K562 (cell line): ENCODE results near the gene CAMSAP3. TPM values are rescaled to one million over a fixed set of nuclear protein-coding genes. Genes with fewer than 3 reads are reported as not detected.

ENCODE experiments used
- DACH1 ChIP-seq: fragments of 450-650 bp; IDR thresholded peaks from 2 replicates; pipeline ENCODE4 v1.6.1; 2018; ENCODE audit not compliant: partially characterized antibody
- DDX20 ChIP-seq: fragments of 450-650 bp; IDR thresholded peaks from 2 replicates; pipeline ENCODE4 v1.6.1; 2016; ENCODE audit warnings: missing genetic modification characterization, low read depth, mild to moderate bottlenecking, missing compliant biosample characterization, moderate library complexity
- FOXA3 ChIP-seq, 2 experiments: fragments of 450-650 bp in 1 of 2; sonication (generic) in 1 of 2; formaldehyde crosslinking; IDR thresholded peaks in 1 of 2; conservative IDR thresholded peaks in 1 of 2; 2 replicates each; pipeline versions ENCODE4 v1.4.0 to v1.8.0; 2020 to 2022; ENCODE audit warnings: mild to moderate bottlenecking in 2 of 2, missing genetic modification reagents in 1 of 2
- GABPA ChIP-seq: fragments of 200-800 bp; sonication (Bioruptor generic); conservative IDR thresholded peaks from 2 replicates; pipeline ENCODE4 v1.6.1; 2016; ENCODE audit warnings: low read depth, missing genetic modification characterization, missing compliant biosample characterization
- HEY1 ChIP-seq: fragments of 250-450 bp; sonication (Bioruptor Pico); IDR thresholded peaks from 2 replicates; pipeline ENCODE4 v1.5.0; 2020; ENCODE audit warnings: mild to moderate bottlenecking, moderate library complexity, borderline replicate concordance
- KLF6 ChIP-seq: fragments of 250-450 bp; sonication (Bioruptor Pico); IDR thresholded peaks from 2 replicates; pipeline ENCODE4 v1.4.0; 2020; ENCODE audit warnings: mild to moderate bottlenecking, moderate library complexity, borderline replicate concordance
- MBD2 ChIP-seq: sonication (generic); IDR thresholded peaks from 2 replicates; pipeline ENCODE4 v1.6.1; 2016; ENCODE audit warnings: low read depth, borderline replicate concordance
- MYNN ChIP-seq, 2 experiments: sonication (generic); formaldehyde crosslinking in 1 of 2; IDR thresholded peaks; 2 replicates each; pipeline versions ENCODE4 v1.5.0 to v1.6.1; 2016 to 2020; ENCODE audit warnings: antibody characterized with exemption in 1 of 2, missing genetic modification reagents in 1 of 2
- NCOA2 ChIP-seq, 2 experiments: fragments of 450-650 bp; IDR thresholded peaks; 2 replicates each; pipeline ENCODE4 v1.6.1; 2018; ENCODE audit warnings: mild to moderate bottlenecking in 2 of 2, moderate library complexity in 1 of 2; ENCODE audit not compliant: partially characterized antibody in 2 of 2
- NCOR1 ChIP-seq: fragments of 450-650 bp; IDR thresholded peaks from 2 replicates; pipeline ENCODE4 v1.6.1; 2016; ENCODE audit warnings: mild to moderate bottlenecking, moderate library complexity
- NR1H2 ChIP-seq: sonication (generic); formaldehyde crosslinking; IDR thresholded peaks from 2 replicates; pipeline ENCODE4 v1.4.0; 2020; ENCODE audit warnings: mild to moderate bottlenecking, missing genetic modification reagents
- RBM14 ChIP-seq: fragments of 200-400 bp; formaldehyde crosslinking; IDR thresholded peaks from 2 replicates; pipeline ENCODE4 v1.6.1; 2018; ENCODE audit warnings: low read depth, mild to moderate bottlenecking, low read length, moderate library complexity, borderline replicate concordance; ENCODE audit not compliant: insufficient read depth
- TEAD2 ChIP-seq: fragments of 450-650 bp; IDR thresholded peaks from 2 replicates; pipeline ENCODE4 v1.6.1; 2016; ENCODE audit warnings: missing genetic modification characterization, control low read depth, missing compliant biosample characterization
- THRA ChIP-seq: fragments of 450-650 bp; IDR thresholded peaks from 2 replicates; pipeline ENCODE4 v1.6.1; 2017; ENCODE audit warnings: mild to moderate bottlenecking, moderate library complexity
- TRIM28 ChIP-seq: fragments of 450-650 bp; IDR thresholded peaks from 2 replicates; pipeline ENCODE4 v1.6.1; 2017
- ZBTB1 ChIP-seq: sonication (generic); formaldehyde crosslinking; IDR thresholded peaks from 2 replicates; pipeline ENCODE4 v1.8.1; 2023; ENCODE audit warnings: missing genetic modification reagents, low read depth, mild to moderate bottlenecking, borderline replicate concordance
- ZZZ3 ChIP-seq: fragments of 450-650 bp; IDR thresholded peaks from 2 replicates; pipeline ENCODE4 v1.6.1; 2016; ENCODE audit warnings: antibody characterized with exemption, mild to moderate bottlenecking, moderate library complexity
- polyA plus RNA-seq, 8 experiments: library from polyadenylated mRNA; depleted of rRNA in 4 of 8; stranded (reverse) in 5 of 8; unstranded in 3 of 8; fragments of >200 nt; fragmentation: Nextera tagmentation in 2 of 8; fragmentation: Illumina TruSeq in 1 of 8; extraction: Ambion mirVana in 2 of 8; extraction: Trizol in 1 of 8; gene quantifications; 2 replicates each; pipeline versions ENCODE4 v1.2.1 to v1.2.3, GENCODE V29; 2011 to 2014; ENCODE audit warnings: inconsistent platforms in 1 of 8, missing spikeins in 1 of 8
- total RNA-seq, 7 experiments: library from RNA; depleted of rRNA in 6 of 7; stranded (reverse); fragments of >200 nt in 6 of 7; fragmentation: Illumina TruSeq in 2 of 7; extraction: Trizol in 2 of 7; gene quantifications; 2 replicates each; pipeline versions ENCODE4 v1.2.1 to v1.2.3, GENCODE V29; 2011 to 2021; ENCODE audit warnings: low replicate concordance in 1 of 7
- TF ChIP-seq, protein P1 (sequence below): fragments of 450-650 bp; IDR thresholded peaks from 2 replicates; pipeline ENCODE4 v1.7.1; 2018; ENCODE audit warnings: mild to moderate bottlenecking, low read depth; ENCODE audit not compliant: partially characterized antibody
- TF ChIP-seq, protein P2 (sequence below): sonication (generic); formaldehyde crosslinking; IDR thresholded peaks from 2 replicates; pipeline ENCODE4 v1.8.1; 2022; ENCODE audit warnings: missing genetic modification reagents
- TF ChIP-seq, protein P3 (sequence below): sonication (generic); formaldehyde crosslinking; IDR thresholded peaks from 2 replicates; pipeline ENCODE4 v1.9.0; 2022; ENCODE audit warnings: mild to moderate bottlenecking, missing genetic modification reagents
- TF ChIP-seq, protein P4 (sequence below): fragments of 250-450 bp; sonication (Bioruptor Pico); IDR thresholded peaks from 2 replicates; pipeline ENCODE4 v1.8.0; 2022; ENCODE audit warnings: moderate library complexity, mild to moderate bottlenecking, inconsistent platforms

The CAMSAP3 gene
- total and polyA plus RNA-seq, 9 of the 15 experiments (the other 6 are each of a cell fraction or from before 2014, with no cell fraction given) = 0.01 to 0.89 (median 0.22) TPM; not detected in 1

GRCh38 chr19:7652061-7652641 lies 56.5 kb downstream of the CAMSAP3 start (continued):
- TF ChIP-seq, protein P1, sequence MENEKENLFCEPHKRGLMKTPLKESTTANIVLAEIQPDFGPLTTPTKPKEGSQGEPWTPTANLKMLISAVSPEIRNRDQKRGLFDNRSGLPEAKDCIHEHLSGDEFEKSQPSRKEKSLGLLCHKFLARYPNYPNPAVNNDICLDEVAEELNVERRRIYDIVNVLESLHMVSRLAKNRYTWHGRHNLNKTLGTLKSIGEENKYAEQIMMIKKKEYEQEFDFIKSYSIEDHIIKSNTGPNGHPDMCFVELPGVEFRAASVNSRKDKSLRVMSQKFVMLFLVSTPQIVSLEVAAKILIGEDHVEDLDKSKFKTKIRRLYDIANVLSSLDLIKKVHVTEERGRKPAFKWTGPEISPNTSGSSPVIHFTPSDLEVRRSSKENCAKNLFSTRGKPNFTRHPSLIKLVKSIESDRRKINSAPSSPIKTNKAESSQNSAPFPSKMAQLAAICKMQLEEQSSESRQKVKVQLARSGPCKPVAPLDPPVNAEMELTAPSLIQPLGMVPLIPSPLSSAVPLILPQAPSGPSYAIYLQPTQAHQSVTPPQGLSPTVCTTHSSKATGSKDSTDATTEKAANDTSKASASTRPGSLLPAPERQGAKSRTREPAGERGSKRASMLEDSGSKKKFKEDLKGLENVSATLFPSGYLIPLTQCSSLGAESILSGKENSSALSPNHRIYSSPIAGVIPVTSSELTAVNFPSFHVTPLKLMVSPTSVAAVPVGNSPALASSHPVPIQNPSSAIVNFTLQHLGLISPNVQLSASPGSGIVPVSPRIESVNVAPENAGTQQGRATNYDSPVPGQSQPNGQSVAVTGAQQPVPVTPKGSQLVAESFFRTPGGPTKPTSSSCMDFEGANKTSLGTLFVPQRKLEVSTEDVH = peak; percentile 71
- TF ChIP-seq MBD2 (no peak), RBM14 (no peak), HEY1 (CRISPR knock-in tag) (no peak), NCOR1 (peak; percentile 79), DACH1 (peak; percentile 46), ZBTB1 (CRISPR knock-in tag) (no peak), FOXA3 (CRISPR knock-in tag; conservative IDR thresholded peaks at IDR 0.05 in 1 of 2, IDR thresholded peaks at IDR 0.05 in 1 of 2) (no peak), KLF6 (CRISPR knock-in tag) (peak; percentile 1; the same call in 1 of the 2 replicates), ZZZ3 (no peak), MYNN (IDR thresholded peaks at IDR 0.05) (no peak), MYNN (CRISPR knock-in tag; IDR thresholded peaks at IDR 0.05) (no peak), NCOA2 (IDR thresholded peaks at IDR 0.05; ENCODE audit: partially characterized antibody in 2 of 2) (no peak), TRIM28 (no peak), GABPA (tag) (no peak), DDX20 (tag) (no peak), NR1H2 (CRISPR knock-in tag) (no peak), TEAD2 (no peak), THRA (no peak)
- TF ChIP-seq, protein P2, sequence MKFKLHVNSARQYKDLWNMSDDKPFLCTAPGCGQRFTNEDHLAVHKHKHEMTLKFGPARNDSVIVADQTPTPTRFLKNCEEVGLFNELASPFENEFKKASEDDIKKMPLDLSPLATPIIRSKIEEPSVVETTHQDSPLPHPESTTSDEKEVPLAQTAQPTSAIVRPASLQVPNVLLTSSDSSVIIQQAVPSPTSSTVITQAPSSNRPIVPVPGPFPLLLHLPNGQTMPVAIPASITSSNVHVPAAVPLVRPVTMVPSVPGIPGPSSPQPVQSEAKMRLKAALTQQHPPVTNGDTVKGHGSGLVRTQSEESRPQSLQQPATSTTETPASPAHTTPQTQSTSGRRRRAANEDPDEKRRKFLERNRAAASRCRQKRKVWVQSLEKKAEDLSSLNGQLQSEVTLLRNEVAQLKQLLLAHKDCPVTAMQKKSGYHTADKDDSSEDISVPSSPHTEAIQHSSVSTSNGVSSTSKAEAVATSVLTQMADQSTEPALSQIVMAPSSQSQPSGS = no peak
- TF ChIP-seq, protein P3, sequence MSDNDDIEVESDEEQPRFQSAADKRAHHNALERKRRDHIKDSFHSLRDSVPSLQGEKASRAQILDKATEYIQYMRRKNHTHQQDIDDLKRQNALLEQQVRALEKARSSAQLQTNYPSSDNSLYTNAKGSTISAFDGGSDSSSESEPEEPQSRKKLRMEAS = no peak
- TF ChIP-seq, protein P4, sequence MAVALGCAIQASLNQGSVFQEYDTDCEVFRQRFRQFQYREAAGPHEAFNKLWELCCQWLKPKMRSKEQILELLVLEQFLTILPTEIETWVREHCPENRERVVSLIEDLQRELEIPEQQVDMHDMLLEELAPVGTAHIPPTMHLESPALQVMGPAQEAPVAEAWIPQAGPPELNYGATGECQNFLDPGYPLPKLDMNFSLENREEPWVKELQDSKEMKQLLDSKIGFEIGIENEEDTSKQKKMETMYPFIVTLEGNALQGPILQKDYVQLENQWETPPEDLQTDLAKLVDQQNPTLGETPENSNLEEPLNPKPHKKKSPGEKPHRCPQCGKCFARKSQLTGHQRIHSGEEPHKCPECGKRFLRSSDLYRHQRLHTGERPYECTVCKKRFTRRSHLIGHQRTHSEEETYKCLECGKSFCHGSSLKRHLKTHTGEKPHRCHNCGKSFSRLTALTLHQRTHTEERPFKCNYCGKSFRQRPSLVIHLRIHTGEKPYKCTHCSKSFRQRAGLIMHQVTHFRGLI (CRISPR knock-in tag) = no peak
